SH-SY5Y (cell line): ENCODE measurements around the gene UBALD1.

ENCODE experiments used
- GATA2 ChIP-seq: IDR thresholded peaks from 2 replicates; pipeline ENCODE4 v1.6.1; 2011; ENCODE audit warnings: mild to moderate bottlenecking, low read depth, low read length
- GATA3 ChIP-seq: IDR thresholded peaks from 2 replicates; pipeline ENCODE4 v1.6.1; 2011; ENCODE audit warnings: low read depth, mild to moderate bottlenecking, low read length, moderate library complexity

DNA sequence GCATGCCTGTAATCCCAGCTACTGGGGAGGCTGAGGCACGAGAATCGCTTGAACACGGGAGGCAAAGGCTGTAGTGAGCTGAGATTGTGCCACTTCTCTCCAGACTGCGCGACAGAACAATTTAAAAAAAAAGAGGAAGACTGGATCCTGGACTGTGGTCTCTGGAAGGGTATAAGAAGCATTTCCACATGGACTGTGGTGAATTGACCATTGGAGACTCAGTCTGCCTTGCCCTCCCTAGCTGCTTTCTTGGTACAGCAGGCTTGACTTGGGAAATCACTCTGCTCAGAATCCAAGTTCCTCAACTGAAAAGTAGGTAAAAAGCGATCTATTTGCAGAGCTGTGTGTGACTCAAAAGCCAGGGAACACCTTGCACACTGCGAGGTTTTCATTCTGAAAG is 8.9 kb upstream of the UBALD1 start:
- TF ChIP-seq GATA2 (no peak), GATA3 (no peak)
